NCI-H1930 (cell line): ENCODE measurements around the gene REN.
A peak's percentile ranks its signal among the peaks of the same experiment; 100 is the strongest.

ENCODE experiments used
- DNase-seq, 2 experiments: peaks; one replicate each; lab custom pipeline; 2025; lab: John Stamatoyannopoulos, UW

The REN gene

DNA sequence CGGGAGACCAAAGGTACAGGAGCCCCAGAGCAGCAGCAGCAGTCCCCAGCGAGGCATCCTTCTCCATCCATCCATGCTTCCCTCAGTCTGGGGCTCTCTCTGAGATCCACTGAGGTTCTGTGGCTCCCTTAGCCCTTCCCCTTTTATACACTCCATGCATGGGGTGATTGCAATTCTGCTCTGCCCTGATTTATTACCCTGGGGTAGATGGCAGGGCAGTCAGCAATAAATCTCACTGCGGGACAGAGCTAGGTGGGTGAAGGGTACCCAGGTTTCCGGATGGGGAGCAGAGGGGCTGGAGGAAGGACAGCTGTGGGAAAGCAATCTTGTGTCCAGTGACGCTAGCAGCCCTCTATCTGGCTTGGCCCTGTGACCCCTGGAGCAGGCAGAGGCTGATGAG, at the start of gene REN:
Gene REN, minus strand, starts transcription at position 119 of the 400 bp plus-strand sequence. Its CDS starts 44 bp downstream, at position 75.
- no peak for DNase-seq

DNA sequence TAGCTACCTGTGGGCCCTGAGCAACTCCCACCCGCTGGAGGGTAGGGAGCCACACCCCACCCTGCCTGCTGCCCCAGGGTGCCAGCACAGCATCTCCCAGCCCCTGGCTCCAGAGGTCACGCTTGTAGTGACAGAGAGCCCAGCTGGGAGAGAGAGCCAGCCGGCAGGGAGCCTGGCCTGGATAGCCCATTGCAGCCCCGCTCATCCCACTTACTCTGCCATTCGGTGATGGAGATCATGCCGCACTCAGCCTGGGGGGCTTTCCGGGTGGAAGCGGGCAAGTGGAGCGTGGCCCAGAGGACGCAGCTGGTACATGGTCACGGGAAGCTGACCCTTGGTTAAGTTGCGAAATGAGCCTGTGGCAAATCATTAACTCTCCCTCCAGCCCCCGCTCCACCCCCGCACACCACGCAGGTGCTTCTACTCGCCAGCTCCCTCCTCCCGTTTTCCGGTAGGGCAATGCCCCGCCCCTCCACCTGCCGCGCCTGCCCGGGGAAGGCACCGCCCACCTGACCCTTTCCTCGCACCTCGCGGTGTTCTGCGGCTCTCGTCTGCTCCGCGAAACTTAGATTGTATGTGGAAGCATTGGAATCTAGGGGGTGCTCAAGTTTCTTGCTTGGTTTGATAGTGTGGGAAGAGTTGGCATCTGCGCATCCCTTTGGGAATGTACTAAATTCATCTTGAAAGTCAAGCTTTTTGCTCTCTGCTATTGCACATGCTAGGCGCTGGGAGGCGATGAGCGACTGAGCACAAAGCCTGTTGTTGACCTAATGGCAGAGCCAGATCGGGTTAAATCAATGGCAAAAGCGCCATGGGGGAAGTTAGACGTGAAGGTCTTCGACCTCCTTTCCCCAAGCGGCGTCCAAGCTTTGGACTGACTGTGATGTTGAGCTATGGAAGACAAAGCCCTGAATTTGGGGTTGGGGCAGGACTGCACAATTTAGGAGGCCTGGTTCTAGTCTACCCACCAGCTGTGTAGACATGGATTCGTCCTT, 47.8 kb upstream of the REN start, which contains the start of gene GOLT1A:
Gene GOLT1A, minus strand, starts transcription at position 321 of the 995 bp plus-strand sequence. Its CDS starts 82 bp downstream, at position 239.
- peak; percentile 70 to 82 for DNase-seq

DNA sequence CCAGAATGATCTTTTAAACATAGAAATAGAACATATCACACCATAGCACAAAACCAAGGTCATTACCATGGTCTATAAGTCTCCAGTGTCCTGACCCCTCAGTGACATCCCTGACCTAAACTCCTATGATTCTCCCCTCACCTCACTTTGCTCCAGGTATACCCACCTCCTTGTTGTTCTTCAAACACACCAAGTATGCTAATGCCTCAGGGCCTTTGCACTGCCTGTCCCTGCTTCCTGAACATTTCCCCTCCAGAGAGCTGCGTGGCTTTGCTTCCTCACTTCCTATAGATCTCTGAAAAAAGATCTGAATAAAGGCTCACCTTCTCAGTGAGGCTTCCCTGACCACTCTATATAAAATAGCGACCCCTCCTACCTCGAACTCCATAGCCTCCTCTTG, 46.6 kb upstream of the REN start:
- no peak for DNase-seq

DNA sequence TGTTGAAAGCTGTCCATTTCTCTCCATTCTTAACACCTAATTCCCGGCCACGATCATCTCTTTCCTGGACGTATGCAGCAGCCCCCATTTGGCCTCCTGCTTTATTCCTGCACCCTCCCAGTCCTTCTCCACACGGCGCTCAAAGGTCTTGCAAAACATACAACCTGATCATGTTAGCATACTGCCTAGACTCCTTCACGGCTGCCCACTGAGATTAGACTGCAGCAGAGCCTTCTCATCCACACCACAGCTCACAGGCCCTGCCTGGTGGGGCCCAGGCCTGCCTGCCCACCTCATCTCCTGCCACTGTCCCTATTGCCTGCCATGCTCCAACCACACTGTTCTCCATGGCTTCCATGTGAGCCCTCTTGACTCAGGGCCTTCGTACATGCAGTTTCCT, 44.9 kb upstream of the REN start:
- no peak for DNase-seq

DNA sequence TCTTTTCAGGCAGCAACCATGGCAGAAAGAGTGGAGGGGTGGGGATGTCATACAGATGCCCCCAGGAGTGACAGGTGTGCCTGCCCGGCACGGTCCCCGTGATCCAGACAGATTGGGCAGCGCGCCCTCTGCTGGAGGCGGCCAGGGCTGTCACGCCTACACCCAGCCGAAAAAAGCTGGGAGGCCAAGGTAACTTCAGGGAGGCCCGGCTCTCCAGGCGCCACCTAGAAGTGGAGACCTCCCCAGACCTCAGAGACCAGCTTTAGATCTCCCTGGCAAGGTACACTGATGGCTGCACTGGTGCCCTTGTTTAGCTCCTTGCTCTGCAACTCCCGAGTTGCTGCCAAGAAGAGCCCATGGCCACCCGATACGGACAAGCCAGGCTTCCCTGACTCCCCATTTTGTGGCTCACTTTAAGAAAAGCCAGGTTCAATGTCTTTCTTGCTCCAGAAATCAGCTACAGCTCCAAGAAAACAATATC, 41.0 kb upstream of the REN start:
- peak in 1 of 2 experiments; percentile 58 for DNase-seq

DNA sequence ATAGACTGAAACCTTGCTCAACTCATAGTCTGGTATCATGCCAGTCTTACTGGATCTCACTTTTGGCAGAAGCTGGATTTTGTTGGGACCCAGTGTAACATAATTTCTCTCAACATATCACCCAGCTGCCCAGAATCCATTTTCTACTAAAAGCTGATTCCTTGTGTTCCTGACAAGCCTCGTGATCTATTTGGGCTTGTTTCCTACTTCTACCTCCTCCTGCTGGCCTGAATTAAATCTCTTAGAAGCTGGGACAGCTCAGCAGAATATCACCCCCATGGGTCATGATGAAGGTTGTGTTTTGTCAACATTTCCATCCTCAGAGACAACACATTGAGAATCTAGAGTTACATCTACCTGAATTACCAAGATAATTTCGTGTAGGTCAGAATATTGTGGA, 40.0 kb upstream of the REN start:
- no peak for DNase-seq

DNA sequence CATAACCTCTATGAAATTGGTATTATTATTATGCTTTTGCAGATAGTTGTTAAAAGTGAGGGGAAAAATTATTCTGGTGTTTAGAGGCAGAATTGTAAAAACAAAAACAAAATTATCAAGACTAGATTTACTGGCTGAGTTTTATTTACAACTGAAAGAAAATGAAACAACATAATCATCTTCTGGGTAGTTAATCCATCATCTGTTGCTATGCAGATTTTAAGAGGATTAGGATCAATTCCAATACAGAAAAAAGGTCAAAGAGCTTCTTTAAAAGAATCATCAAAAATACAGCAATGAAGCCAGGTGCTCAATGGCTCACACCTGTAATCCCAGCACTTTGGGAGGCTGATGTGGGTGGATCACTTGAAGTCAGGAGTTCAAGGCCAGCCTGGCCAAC, 39.3 kb upstream of the REN start:
- DNase-seq: no peak

DNA sequence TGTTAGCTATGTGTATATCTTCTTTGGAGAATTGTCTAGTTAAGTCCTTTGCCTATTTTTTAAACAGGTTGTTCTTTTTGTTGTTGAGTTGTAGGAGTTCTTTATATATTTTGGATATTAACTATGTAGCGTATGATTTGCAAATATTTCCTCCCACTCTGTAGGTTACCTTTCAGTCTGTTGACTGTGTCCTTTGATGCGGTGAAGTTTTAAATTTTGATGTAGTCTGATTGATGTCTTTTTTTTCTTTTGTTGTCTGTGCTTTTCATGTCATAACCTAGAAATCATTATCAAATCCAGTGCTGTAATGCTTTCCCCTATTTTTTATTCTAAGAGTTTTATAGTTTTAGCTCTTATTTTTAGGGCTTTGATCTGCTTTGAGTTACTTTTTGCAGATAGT, 38.8 kb upstream of the REN start:
- DNase-seq: no peak

DNA sequence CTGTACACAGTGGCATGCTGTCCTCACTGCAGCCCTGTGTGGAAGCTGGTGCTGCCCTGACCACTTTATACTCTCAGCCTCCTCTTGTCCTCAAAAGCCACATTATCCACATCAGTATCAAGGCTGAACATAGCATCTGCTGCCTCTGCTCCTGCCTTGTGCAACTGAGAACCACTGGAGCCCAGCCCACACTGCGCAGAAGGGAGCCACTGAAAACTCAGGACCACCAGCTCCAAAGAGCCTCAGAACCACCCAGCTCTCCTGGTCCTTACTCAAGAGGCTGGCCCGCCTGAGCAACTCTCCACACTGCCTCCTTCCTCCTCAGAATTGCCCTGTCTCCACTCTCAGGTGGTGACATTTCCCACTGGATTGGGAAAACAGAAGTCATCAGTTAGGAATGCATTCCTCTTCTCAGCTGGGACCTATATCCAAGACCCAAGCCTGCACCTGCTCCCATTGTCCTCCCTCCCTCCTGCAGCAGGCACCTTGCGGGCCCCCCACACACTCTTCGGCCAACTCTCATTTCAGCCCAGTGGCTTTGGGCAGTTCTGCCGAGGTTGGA, 37.1 kb upstream of the REN start:
- DNase-seq: no peak

DNA sequence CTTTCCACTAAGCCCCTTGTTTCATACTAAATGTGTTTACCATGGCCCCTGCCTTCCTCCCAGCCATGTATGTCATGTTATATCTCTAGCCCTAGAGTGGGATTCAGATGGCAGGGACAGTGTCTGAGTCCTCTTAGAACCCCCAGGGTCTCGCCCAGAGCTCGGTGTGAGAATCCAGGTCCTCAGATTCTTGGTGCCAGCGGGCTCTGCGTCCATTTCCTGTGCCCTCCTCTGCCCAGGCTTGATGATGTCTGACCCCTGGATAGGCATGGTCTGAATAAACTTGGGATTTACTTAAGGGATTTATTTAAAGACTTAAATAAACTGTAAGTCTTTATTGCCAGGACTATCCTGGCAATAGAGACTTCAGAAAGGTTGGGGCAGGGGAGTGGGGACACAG, 36.3 kb upstream of the REN start:
- no peak for DNase-seq

DNA sequence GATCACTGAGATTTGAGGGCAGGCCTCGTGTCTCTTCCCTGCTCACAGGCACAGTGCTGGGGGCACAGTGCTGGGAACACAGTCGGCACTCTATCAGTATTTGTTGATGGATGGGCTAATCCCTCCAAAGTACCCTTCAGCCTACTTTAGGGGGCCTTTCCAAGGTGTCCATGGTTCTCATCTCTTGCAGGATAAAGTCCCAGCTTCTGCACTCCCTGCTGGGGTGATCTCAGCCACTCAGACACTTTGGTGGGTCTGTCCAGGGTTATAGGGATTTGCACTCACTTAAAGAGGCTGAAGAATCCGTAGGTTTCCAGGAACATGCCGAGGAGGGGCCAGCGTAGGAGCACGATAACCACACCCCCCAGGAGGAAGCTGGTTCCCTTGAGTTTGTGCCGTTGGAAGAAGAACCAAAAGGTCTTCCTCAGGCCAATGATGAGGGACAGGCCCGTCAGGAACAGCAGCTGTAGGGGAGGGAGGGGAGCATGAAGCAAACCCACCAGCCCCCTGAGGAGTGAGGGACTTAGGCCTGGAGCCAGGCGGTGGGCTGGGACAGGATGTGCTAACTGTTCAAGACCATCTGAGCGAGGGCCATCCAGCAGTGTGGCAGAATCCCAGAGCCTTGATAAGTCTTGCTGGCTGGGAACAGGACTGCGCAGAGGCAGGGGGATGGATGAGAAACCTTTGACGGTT, 35.4 kb upstream of the REN start:
- DNase-seq: no peak

DNA sequence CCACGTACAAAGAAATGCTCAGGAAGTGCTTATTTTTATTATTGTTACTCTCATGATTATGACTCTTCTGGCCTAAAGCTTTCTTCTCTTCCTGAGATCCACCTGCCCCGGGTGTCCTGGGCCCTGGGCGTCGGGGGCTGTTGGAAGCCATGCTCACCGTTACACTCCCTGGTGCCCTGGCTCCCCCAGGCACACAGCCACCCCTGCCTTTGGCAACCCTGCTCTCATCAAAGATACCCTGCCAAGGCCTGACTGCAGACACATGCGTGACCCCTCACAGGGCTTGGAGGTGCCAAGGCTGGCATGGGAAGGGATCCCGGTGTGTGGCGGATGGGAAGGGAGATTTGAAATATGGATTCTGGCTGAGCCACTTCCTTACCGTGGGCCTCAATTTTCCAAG, 33.4 kb upstream of the REN start:
- no peak for DNase-seq

DNA sequence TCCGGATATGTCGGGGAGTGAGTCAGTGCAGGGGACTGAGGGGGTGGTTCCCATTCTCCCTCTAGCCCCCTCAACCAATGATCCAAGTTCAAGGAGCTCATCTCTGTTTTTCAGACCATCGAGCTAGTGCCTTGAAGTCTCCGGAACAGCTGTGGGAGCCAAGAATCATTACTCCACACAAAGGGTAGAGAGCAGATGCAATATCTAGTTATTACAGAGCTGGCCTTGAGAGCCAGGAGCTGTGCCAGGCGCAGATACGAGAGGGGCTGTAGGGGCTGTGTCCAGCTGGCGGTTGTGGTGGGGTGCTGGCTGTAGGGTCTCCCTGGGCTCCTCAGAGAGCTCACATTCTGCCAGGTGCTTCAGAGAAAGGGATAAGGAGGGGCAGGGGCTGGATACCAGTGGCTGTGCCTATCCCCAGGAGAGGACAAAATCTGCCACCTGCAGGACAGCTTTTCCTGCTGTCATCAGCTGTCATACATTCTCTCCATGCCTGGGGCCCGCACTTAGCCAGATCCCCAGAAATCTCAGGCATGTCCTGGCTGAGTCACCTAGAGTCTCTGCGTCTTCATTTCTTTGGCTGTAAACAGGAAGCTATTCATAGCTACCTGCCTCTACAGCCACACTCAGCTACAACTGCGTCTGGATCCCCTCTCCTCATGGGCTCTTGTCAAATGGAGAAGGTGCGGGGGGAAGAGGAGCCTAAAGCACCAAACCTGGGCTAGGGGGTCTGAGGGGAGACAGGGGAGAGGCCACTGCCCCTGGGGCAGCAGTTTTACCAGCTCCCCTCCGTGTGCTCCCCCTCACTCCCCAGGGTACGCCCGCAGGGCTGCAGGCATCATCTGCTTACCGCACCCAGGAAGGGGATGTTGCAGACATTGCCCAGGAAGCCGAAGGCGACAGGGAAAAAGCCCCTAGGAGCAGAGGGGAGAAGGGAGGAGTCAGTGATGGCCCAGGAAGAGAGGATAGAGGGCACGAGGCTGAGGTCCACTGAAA, 32.5 kb upstream of the REN start:
- DNase-seq: no peak

DNA sequence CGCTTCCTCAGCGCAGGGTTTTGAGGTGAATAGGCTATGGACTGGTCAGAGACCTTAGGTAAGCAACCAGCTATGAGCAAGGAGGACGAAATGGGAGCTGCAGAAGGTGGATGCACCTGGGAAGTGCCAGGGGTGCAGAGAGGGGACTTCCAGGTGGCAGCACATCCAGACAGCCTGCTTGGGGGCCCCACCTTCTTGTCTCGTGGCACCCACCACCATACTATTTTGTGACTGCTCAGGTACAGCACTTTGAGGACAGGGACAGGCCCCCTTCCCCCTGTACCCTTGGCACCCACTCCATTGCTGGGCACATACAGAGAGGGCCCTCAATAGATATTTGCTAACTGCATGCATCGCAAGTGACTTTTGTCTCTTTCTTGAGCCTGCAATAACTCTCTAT, 30.9 kb upstream of the REN start:
- DNase-seq: no peak

DNA sequence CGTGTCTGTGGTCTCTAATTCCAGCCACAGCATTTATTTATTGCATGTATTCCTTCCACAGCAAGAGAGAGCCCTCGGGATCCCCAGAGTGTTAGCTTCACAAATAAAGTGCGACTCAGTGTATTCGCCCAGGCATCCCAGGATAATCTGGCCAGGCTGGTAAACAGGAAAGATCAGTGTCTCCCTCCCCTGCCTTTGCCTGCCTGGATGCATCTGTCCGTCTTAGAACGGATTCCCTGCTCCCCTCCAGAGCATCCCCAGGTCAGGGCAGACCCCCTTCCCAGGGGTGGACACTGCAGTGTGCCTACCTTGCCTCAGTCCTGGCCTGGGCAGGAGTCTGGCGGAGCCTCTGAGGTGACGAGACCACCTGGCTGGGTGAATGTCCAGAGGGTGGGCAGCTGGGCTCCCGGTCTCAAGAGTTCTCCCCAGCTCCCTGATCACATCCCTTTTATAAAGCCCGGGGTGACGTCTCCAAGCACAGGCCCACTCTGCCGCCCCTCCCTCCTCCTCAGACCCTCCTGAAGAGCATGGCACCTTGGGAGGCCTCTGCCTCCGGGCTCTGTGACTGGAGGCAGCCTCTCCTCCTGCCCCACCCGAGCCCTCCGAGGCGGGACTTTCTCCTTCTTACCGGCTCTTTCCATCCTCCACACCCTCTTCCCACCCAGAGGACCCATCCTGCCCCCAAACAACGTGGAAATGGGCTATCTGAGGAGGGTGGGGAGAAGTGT, 30.1 kb upstream of the REN start, which contains the start of gene KISS1:
Gene KISS1, minus strand, starts transcription at position 424 of the 728 bp plus-strand sequence. CDS start 3,615 bp downstream, outside the sequence.
- DNase-seq: no peak

DNA sequence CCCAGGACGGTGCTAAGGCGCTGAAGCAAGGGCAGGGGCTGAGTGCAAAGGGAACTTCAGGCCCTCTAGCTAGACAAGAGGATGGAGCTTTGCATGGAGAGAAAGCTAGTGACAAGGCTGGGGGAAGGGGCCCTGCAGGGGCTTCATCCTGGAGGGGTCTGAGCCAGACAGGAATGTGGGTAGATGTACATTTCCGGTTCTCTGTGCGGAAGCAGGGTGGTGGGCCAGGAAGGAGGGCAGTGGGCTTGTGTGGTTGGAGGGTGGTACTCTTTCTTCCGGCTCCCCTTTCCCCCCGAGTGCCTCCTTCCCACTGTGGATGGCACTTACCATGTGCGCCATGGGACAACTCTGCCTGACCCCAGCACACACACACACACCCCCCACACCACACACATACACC, 28.6 kb upstream of the REN start:
- no peak for DNase-seq

DNA sequence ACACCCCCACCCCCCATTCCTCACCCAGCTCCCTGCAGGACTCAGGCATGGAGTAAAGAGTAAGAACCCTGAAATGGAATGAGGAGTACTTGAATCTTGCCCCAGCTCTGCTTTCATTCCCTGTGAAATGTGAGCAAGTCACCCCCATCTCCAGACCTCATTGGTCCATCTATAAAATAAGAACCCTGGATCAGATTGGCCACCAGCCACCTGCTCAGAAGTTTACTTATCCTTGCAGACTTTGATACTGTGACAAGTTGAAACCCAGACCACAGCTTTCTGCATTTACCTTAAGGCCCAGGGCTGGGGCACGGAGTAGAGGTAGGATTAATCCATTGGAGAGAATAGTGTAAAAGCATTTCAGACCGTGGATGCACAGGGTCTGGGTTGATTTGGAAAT, 27.9 kb upstream of the REN start:
- no peak for DNase-seq

DNA sequence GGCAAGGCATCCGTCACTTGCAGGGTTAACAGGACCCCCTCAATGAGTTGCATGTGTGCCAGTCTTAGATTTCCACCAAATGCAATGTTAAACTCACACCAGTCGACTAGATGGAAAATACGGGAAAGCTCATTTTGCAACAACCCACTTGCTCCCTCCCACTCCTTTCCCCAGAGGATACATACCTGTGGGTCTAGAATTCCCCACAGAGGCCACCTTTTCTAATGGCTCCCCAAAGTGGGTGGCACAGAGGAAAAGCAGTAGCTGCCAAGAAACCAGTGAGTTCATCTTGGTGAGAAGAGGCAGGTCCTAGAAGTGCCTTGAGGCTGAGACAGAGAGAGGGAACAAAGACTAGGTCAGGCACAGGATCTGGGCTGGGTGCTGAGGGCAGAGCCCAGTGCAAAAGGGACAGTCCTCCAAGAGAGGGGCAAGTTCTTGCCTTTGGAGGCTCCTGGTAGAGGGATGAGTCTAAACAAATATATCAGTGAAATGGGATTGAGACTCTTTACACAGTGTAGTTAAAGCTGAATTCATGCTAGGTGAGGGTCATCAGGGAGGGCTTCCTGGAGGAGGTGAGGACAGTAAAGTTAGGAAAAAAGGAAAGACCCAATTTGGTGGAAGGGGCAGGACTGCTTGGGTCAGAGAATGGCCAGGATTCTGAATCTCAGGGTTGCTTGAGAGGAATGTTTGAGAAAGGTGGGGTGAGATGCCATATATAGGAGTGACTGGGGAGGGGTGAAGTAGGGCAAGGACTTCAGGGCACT, 26.6 kb upstream of the REN start:
- no peak for DNase-seq

DNA sequence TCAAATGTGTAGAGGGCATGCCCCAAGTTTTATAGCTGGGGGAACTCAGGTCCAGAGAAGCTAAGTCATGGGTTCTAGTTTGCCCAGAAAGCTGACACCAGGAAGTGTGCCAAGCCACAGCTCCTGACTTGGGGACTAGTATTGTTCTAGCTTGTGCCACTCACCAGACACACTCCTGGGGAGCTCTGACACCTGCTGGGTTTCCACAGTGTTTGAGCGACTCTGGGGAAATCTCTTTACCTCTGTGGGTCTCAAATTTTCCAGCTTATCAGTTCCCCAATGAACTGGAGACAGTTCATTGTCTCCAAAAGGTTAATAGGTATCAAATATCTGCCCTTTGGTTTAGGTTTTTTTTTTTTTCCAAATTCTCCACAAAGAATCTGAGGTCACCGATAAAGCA, 25.9 kb upstream of the REN start:
- DNase-seq: no peak

DNA sequence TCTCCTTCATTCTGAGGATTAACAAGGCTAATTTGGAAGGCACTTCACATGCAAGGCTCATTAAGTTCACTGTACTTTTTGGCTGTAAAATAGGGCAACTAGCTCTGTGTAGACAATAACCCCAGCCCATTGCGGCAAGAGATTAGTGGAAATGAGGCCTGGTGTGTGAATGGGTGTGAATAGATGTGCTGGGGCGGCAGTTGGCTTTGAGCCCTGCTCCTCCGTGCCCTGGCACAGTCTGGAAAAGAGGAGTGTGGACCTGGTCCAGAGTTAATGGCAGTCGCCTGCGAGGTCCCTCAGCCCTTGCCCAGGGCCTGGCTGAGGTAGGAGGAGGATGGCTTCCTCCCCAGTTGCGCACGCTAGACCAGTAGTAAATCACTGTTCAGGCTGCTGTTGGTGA, 25.3 kb upstream of the REN start:
- DNase-seq: no peak
